Stimulated activated CD8-positive, alpha-beta memory T cell treated with anti-CD3 and anti-CD28 coated beads, Interleukin-15, amount 100 ng/mL, for 24 hours (primary cell): ENCODE data around the gene HNRNPA1L2.
"Not testable (repeated sequence)": the region's sequence is repeated elsewhere in the genome, so short reads cannot be mapped to it uniquely, and the experiment has no call there.

Source experiments
- DNase-seq: peaks from one replicate; pipeline ENCODE4 v3.0.0-alpha.2; 2020; ENCODE audit warnings: low read depth

HNRNPA1L2 gene

DNA sequence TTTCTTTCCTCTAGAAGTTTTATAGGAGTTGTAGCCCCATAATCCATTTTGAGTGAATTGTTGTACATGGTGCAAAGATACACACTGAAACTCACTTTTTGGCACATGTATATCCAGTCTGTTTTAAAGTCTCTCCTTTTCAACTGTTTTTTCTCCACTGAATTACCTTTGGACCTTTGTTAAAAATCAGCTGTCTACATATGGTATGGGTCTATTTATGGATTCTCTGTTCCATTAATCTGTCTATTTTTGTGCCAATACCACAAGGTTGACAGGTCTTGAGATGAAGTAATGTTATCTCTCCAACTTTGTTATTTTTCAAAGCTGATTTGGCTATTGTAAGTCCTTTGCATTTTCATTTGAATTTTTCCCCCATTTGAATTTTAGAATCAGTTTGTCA is 4.7 kb downstream of the HNRNPA1L2 start:
- no peak for DNase-seq

DNA sequence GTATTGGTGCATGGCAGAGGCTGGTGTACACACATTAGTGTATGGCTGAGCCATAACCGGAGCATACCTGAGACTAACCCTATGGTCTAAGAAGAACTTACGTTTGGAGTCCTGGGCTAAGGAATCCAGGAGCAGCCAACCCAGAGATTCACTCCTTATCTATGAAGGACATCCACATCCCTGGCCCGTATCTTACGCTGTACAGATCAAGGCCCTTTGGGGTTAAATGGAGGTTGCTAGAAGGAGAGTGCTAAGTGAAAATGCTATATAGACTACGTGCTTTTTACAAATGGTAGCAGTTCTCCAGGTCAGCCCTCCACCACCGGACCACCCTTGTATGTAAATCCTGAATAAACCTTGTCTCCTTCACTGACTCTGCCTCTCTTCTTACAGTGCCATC is 8.5 kb downstream of the HNRNPA1L2 start:
- DNase-seq, result no peak

DNA sequence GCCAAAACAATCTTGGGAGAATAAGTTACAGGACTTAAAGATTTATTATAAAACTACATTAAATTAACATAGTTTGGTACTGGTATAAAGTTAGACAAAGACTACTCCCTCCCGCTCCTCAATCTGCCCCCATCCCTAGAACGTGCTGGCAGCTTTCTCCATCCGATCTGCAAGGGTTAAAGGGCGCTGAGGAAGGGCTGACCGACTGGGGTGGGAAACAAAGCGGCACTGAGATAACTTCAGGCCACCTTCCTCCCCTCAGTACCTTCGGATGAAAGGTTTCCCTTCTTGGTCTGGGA is 9.6 kb downstream of the HNRNPA1L2 start:
- DNase-seq, result no peak

GRCh38 chr13:52652196-52652979 is 10.2 kb downstream of the HNRNPA1L2 start, which contains the start of gene SUGT1:
Gene SUGT1 (plus strand): TSS chr13:52652836. CDS start chr13:52652921, 85 bp downstream.
- DNase-seq, result peak; percentile 89

DNA sequence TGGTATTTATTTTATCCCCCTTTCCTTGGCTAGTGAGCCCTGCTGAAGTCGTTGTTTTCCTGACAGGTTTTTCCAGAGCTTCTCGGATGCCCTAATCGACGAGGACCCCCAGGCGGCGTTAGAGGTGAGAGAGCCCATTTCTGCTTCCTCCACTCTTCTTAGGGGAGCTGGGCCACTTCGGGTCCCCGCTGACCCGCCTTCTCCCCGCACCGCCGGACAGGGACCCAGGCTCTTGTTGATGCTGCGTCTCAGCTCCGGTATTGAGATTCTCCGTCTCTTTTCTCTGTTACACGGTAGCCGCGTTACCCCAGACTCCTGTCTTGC is 10.7 kb downstream of the HNRNPA1L2 start:
- peak; percentile 4 for DNase-seq

- DNase-seq, result no peak
Measured at GRCh38 chr13:52659340-52659739, 17.1 kb downstream of the HNRNPA1L2 start.

- no peak for DNase-seq
Measured at GRCh38 chr13:52664272-52664671, 22.0 kb downstream of the HNRNPA1L2 start.

DNA sequence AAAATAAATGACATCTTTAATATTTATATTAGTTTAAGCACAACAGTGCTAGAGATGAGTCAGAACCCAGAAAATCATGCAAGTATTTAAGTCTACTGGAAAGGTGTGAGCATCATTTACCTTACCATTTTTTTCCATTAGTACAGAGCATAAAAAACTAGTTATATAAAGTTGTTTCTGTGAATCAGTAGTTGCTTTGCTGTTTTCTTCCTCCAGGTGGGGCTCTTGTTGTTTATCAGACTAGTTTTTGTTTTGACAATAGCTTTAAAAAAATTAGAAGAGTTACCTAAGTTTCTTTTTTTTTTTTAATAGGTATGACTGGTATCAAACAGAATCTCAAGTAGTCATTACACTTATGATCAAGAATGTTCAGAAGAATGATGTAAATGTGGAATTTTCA is 23.1 kb downstream of the HNRNPA1L2 start:
- no peak for DNase-seq

- no peak for DNase-seq
Measured at GRCh38 chr13:52669677-52670076, 27.4 kb downstream of the HNRNPA1L2 start.

DNA sequence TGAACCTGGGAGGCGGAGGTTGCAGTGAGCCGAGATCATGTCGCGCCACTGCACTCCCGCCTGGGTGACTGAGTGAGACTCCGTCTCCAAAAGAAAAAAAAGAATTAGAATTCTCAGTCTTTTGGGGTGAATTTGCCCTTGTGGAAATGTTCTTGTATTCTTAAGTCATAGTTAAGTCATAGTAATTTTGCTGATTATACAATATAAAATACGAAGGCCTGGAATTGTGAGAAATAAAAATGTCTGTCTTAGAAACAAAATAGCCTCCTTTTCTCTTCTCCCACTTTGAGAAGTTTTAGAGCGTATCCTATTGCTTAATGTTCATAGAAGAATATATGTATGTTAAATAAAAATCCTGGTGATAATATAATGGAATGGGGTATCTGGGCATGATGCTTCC is 28.5 kb downstream of the HNRNPA1L2 start:
- DNase-seq, result no peak

DNA sequence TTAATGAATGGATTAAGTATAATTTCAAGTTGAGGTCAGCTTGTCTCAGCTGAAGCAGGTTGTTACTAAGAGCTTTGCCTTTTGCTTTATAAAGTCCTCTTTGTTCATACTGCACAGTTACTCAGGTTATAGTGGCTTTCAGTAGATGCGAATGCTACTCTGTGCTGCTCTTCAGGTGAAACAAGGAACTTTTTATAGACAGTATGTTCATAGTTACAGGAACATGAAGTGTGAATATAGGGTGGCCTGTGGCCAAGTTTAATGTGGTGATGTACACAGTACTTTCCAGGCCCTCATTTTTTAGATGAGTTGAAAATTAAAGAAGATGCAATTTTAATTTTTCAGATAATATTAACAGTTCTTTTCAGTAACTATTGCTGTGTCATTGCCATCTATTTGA is 31.2 kb downstream of the HNRNPA1L2 start:
- DNase-seq, result no peak

DNA sequence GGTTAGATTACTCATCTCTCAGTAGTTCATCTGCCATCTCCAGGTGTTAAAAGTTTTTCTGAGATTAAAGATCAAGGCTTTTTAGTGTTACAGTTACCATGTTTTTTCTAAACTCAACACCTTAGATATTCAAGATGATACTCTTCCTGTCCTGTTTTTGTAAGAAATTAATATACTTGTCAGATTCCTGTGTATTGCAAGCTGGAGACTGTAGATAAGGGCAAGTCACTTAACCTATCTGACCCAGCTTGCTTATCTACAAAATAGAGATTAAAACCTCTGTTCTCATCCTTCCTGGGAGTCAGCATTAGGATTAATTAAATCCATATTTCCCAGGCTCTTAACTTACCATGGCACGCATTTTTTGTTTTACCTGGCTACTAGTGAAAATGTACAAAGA is 35.6 kb downstream of the HNRNPA1L2 start:
- DNase-seq, result no peak

DNA sequence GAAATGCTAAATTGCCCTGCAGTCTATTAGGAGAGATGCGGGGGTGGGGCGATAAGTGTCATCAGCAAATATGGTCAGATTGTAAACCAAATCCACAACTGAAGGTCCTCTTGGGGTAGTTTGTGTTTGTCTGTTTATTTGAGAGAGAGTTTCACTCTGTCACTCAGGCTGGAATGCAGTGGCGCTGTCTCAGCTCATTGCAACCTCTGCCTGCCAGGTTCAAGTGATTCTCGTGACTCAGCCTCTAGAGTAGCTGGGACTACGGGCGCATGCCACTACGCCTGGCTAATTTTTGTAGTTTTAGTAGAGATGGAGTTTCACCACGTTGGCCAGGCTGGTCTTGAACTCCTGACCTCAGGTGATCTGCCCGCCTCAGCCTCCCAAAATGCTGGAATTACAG is 43.6 kb downstream of the HNRNPA1L2 start:
- not testable (repeated sequence) for DNase-seq

- DNase-seq, result no peak
Measured at GRCh38 chr13:52686376-52686775, 44.1 kb downstream of the HNRNPA1L2 start.
